Effector memory CD4-positive, alpha-beta T cell (primary cell): ENCODE data around the gene CCNL1.

Source experiments
- DNase-seq, 3 donors: peaks; one replicate each; pipeline ENCODE4 v3.0.0-alpha.2; 2020
- H3K27ac ChIP-seq: 2 replicates; pipeline ENCODE4 v1.7.0; 2013; ENCODE audit warnings: mild to moderate bottlenecking, low read length, moderate library complexity; ENCODE audit not compliant: insufficient read depth, poor library complexity, severe bottlenecking
- H3K27me3 ChIP-seq: replicated peaks from 2 replicates; pipeline ENCODE4 v1.7.0; 2013; ENCODE audit warnings: mild to moderate bottlenecking, low read length; ENCODE audit not compliant: insufficient read depth, control insufficient read depth, poor library complexity, severe bottlenecking
- H3K36me3 ChIP-seq: 2 replicates; pipeline ENCODE4 v1.7.0; 2013; ENCODE audit warnings: mild to moderate bottlenecking, low read length, moderate library complexity; ENCODE audit not compliant: control insufficient read depth, insufficient read depth
- H3K4me1 ChIP-seq: 2 replicates; pipeline ENCODE4 v1.7.0; 2013; ENCODE audit warnings: low read length, mild to moderate bottlenecking; ENCODE audit not compliant: control insufficient read depth, insufficient read depth, poor library complexity, severe bottlenecking
- H3K4me3 ChIP-seq: 2 replicates; pipeline ENCODE4 v1.7.0; 2013; ENCODE audit warnings: low read length, low read depth, mild to moderate bottlenecking; ENCODE audit not compliant: insufficient read depth, poor library complexity, severe bottlenecking
- H3K9me3 ChIP-seq: 2 replicates; pipeline ENCODE4 v1.7.0; 2013; ENCODE audit warnings: mild to moderate bottlenecking, low read length, moderate library complexity; ENCODE audit not compliant: control insufficient read depth

The CCNL1 gene

DNA sequence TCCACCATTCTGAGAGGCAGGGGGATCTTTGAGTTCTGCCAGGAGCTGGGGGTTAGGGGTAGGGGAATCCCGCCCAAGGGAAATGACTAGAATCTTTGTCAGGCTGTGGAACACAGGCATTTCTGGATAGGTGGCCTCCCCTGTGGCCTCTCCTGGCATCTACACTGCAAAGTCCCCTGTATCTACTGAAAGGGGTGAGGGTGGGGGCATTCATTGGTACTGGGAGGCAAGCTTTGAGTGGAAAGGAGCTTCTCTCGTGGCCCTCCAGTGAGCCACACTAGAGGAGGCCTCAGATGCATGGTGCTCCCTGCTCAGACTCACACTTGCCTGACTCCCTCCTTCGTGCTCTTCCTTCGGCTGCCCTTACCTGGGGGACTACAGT is 59.9 kb downstream of the CCNL1 start:
- Histone ChIP-seq H3K27ac (no peak overlapping the region), H3K27me3 (no peaks in the 10 kb centered on the region), H3K9me3 (no peaks in the 10 kb centered on the region), H3K4me3 (no peak overlapping the region), H3K4me1 (peaks cover 3% of the 10 kb centered on the region), H3K36me3 (no peaks in the 10 kb centered on the region)
- no peak for DNase-seq

DNA sequence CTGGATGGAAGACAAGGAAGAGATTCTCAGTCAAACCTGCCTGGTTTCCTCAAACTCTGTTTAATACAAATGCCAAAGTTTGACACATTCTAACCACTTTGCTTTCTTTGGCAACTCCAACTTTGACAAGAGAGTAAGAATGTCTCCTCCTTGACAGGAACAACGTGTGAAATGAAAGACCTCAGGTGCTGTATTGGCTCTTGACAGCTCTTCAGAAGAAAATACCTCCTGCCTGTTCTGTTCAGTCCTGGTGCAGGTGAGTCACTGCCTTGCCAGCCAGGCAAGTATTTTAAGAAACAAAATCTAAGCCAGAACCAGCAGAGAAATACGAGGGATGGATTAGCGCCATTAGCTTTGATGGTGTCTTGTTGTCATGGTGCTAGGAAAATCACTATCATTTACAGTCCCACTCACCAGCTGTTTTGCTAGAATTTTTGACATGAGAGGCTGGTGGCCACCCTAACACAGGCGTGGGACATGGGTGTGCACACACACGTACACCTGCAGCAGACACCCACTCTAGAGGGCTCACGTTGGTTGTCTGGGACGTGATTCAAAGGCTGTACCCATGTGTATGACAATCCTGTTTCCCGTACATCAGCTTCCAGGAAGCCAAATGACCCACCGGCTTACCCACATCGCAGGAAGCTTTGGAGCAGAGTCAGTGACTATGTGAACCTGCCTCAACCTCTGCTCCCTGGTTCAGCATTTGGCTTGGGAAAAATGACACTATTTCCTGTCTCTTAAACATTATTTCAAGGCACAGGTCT is 60.4 kb downstream of the CCNL1 start:
- H3K4me3 ChIP-seq = no peak overlapping the region
- DNase-seq = no peak
- H3K27me3 ChIP-seq = no peaks in the 10 kb centered on the region
- H3K36me3 ChIP-seq = no peaks in the 10 kb centered on the region
- no peaks in the 10 kb centered on the region for H3K4me1 ChIP-seq
- no peak overlapping the region for H3K27ac ChIP-seq
- no peaks in the 10 kb centered on the region for H3K9me3 ChIP-seq

DNA sequence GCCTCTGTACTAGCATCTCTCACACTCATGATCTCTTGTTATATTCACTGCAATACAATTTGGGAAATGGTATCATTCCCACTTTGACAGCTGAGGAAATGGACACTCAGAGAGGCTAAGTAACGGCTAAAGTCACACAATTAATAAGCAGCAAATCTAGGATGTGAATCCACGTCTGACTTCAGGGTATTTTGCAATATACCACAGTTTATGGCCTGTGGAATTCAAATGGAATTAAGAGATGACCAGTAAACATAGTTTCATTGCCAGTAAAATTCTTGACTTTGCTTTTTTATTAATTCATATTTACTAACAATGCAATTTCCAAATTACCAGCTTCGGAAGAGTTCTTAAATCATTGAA is 61.1 kb downstream of the CCNL1 start:
- Histone ChIP-seq H3K27ac (no peak overlapping the region), H3K36me3 (no peaks in the 10 kb centered on the region), H3K9me3 (no peaks in the 10 kb centered on the region), H3K27me3 (no peaks in the 10 kb centered on the region), H3K4me3 (no peak overlapping the region), H3K4me1 (no peaks in the 10 kb centered on the region)
- no peak for DNase-seq

DNA sequence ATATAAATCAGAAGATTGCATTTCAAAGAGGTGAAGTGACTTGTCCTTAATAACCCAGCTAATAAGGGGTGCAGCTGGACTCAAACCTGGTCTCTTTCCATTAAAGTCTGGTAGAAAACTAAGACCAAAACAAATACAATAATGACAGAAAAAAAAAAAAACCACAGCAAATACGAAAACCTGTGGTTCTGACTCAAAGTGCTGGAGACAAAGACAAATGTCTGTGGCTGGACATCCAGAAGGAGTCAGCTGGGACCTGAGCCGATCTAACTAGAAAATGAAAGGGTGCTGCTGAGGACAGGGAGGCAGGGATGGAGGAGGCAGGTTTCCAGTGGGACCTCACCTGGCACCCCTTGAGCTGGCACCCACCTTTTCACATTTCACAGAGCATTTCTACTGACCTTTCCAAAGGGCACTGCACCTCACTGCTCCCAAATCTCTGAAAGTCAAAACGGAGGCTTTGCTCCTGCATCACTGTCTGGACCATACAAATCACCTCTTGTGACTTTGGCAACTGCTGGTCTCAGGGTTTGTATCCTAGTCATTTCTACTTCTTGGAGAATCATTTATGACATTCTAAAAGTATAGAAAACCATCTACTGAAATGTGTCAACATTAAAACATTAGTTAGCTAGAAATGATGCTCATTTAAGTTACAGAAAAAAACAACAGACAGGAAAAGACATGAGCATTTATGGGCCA is 61.7 kb downstream of the CCNL1 start:
- Histone ChIP-seq H3K4me3 (no peak overlapping the region), H3K27me3 (no peaks in the 10 kb centered on the region), H3K9me3 (no peaks in the 10 kb centered on the region), H3K4me1 (no peaks in the 10 kb centered on the region), H3K27ac (no peak overlapping the region), H3K36me3 (no peaks in the 10 kb centered on the region)
- no peak for DNase-seq
